ENCODE data around the gene CAPN5. TPM values are rescaled to one million over a fixed set of nuclear protein-coding genes. Genes with fewer than 3 reads are reported as not detected.
A peak's percentile ranks its signal among the peaks of the same experiment; 100 is the strongest.

CAPN5 gene
- total RNA-seq, 1 experiment from 2014 or later, result 4.8 TPM

GRCh38 chr11:77153276-77154185, 86.8 kb downstream of the CAPN5 start:
- DNase-seq, result no peak
- H3K27me3 ChIP-seq, result no peaks in the 10 kb centered on the region
- H3K4me3 ChIP-seq, result no peak overlapping the region
- peaks cover 40% of the 10 kb centered on the region for H3K4me1 ChIP-seq
- no peak overlapping the region for H3K27ac ChIP-seq
- H3K9me3 ChIP-seq (replicated peaks), result no peaks in the 10 kb centered on the region
- no peaks in the 10 kb centered on the region for H3K36me3 ChIP-seq

DNA sequence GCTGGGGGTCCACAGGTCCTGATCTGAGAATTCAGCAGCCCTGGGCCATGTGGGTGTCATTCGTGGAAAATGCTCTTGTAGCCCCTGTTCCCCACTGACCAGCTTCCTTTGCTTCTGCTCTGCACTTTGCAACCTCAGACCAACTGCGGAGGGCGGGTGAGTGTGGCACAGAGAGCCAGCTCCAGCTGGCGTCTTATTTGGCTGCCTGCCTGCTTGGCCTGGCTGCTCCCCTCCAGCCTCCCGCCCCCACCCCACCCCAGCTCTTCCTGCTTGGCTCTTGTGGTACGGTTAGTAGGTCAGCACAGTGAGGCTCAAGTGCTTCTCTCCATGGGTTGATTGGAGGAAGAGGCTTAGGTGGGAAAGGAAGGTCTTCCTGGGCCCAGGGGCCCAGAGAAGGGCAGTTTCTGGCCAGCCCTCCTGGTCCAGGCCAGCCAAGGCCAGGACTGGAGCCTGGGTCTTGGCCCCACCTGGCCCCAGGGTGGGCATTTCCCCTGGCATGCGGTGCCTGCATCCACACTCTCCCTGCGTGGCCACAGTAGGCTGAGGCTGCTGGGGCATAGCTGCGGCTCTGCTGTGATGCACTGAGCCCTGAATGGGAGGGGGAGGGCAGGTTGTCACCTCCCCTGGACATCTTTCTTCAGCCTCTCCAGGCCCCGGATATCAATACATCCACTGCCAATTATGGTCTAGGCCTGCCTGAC, 87.8 kb downstream of the CAPN5 start:
- no peaks in the 10 kb centered on the region for H3K36me3 ChIP-seq
- no peaks in the 10 kb centered on the region for H3K9me3 ChIP-seq (replicated peaks)
- no peak overlapping the region for H3K27ac ChIP-seq
- H3K4me1 ChIP-seq, result peaks cover 40% of the 10 kb centered on the region
- DNase-seq, result peak; percentile 51 to 58
- no peak overlapping the region for H3K4me3 ChIP-seq
- H3K27me3 ChIP-seq, result no peaks in the 10 kb centered on the region

GRCh38 chr11:77155082-77155475, 88.3 kb downstream of the CAPN5 start:
- Histone ChIP-seq H3K4me1 (peaks cover 40% of the 10 kb centered on the region), H3K27ac (no peak overlapping the region), H3K36me3 (no peaks in the 10 kb centered on the region), H3K27me3 (no peaks in the 10 kb centered on the region), H3K9me3 (replicated peaks) (no peaks in the 10 kb centered on the region), H3K4me3 (no peak overlapping the region)
- no peak for DNase-seq

DNA sequence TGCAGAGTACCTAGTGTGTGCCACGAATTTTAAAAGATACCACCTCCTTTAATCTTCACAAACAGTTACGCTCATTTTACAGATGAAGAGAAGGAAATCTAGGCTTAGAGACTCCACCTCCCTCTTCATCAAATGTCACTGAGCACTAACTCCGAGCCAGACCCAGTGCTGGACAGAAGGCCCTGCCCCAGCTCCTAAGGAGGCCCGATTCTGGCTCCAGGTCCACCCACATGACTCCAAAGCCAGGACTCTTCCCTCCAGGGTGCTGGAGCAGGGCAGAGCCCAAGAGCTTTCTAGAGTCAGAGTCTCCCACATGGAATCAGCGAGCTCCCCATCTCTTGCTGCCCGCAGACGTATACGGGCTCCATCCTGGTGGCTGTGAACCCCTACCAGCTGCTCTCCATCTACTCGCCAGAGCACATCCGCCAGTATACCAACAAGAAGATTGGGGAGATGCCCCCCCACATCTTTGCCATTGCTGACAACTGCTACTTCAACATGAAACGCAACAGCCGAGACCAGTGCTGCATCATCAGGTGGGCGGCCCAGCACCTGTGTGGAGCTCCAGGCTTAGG, 88.9 kb downstream of the CAPN5 start:
- DNase-seq, result no peak
- H3K4me3 ChIP-seq, result no peak overlapping the region
- H3K27ac ChIP-seq, result no peak overlapping the region
- H3K4me1 ChIP-seq, result peaks cover 40% of the 10 kb centered on the region
- H3K36me3 ChIP-seq, result no peaks in the 10 kb centered on the region
- no peaks in the 10 kb centered on the region for H3K27me3 ChIP-seq
- H3K9me3 ChIP-seq (replicated peaks), result no peaks in the 10 kb centered on the region

GRCh38 chr11:77156396-77157195, 89.8 kb downstream of the CAPN5 start:
- Histone ChIP-seq H3K36me3 (no peaks in the 10 kb centered on the region), H3K9me3 (replicated peaks) (no peaks in the 10 kb centered on the region), H3K27me3 (no peaks in the 10 kb centered on the region), H3K4me1 (peaks cover 32% of the 10 kb centered on the region), H3K4me3 (no peak overlapping the region), H3K27ac (no peak overlapping the region)
- DNase-seq, result no peak

DNA sequence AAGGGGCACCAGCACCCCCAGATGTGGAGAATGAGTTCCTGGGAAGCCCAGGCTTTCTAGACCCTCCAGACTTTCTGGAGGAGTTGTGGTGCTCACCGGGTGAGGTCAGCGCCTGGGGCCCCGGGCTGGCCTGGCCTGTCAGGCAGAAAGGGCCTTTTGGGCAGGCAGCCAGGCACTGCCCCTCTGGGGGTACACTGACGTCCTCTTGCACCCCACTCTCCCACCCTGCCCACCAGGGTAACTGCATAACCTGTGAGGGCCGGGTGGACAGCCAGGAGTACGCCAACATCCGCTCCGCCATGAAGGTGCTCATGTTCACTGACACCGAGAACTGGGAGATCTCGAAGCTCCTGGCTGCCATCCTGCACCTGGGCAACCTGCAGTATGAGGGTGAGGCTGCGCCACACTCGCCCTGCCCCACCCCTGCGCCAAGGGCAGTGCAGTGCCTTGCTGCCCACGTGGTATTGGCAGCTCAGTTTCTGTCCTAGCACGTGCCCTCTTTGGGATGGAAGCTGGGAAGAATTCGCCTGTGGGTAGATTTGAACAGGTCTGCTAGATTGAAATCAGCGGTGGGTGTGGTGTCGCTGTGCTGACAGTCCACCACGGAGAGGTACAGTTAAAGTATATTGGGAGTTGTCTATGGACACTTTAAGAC, 91.4 kb downstream of the CAPN5 start:
- H3K27me3 ChIP-seq, result no peaks in the 10 kb centered on the region
- no peaks in the 10 kb centered on the region for H3K36me3 ChIP-seq
- H3K9me3 ChIP-seq (replicated peaks), result no peaks in the 10 kb centered on the region
- H3K27ac ChIP-seq, result no peak overlapping the region
- peaks cover 16% of the 10 kb centered on the region for H3K4me1 ChIP-seq
- DNase-seq, result no peak
- H3K4me3 ChIP-seq, result no peak overlapping the region

- no peak for DNase-seq
- peaks cover 5% of the 10 kb centered on the region for H3K4me1 ChIP-seq
- no peaks in the 10 kb centered on the region for H3K36me3 ChIP-seq
- H3K27me3 ChIP-seq, result no peaks in the 10 kb centered on the region
- H3K27ac ChIP-seq, result no peak overlapping the region
- H3K9me3 ChIP-seq (replicated peaks), result no peaks in the 10 kb centered on the region
- no peak overlapping the region for H3K4me3 ChIP-seq
Observed at GRCh38 chr11:77159219-77159936, 92.6 kb downstream of the CAPN5 start.

DNA sequence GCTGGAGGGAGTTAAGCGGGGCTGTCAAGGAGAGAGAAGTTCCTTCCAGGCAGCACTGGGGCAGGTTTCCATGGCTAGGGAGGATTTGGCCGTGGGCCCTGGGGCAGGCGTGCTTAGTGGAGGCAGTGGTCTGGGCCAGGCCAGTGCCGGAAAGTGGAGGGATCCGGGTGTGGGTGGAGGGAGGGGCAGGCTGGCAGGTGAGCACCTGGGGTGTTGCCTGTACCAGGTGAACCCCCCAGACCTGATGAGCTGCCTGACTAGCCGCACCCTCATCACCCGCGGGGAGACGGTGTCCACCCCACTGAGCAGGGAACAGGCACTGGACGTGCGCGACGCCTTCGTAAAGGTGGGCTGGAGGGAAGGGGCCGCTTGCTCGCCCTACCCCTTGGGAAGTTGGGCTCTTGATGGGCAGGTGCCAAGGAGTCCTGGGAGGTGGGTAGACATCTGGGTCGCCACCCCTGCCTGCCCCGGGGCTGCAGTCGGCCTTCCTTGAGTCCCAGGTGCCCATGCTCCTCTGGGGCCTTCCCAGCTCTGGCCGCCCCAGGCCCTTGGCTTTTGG, 93.2 kb downstream of the CAPN5 start:
- Histone ChIP-seq H3K27me3 (no peaks in the 10 kb centered on the region), H3K9me3 (replicated peaks) (no peaks in the 10 kb centered on the region), H3K4me3 (no peak overlapping the region), H3K36me3 (no peaks in the 10 kb centered on the region), H3K4me1 (no peaks in the 10 kb centered on the region), H3K27ac (no peak overlapping the region)
- no peak for DNase-seq

DNA sequence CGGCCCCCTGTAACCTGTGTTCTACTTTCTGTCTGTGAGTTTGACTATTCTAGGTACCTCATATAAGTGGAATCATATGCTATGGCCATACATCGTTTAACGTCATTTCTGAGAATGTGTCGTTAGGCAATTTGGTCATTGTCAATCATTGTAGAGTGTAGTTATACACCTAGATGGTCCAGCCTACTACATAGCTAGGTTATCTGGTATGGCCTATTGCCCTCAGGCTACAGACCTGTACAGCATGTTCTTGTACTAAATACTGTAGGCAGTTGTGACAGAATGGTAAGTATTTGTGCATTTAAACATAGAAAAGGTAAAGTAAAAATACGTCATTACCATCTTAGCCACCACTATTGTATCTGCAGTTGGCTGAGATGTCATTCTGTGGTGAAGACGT, 96.5 kb downstream of the CAPN5 start:
- no peaks in the 10 kb centered on the region for H3K27me3 ChIP-seq
- H3K9me3 ChIP-seq (replicated peaks), result no peaks in the 10 kb centered on the region
- no peak overlapping the region for H3K4me3 ChIP-seq
- no peak overlapping the region for H3K27ac ChIP-seq
- H3K36me3 ChIP-seq, result no peaks in the 10 kb centered on the region
- no peak for DNase-seq
- no peaks in the 10 kb centered on the region for H3K4me1 ChIP-seq

DNA sequence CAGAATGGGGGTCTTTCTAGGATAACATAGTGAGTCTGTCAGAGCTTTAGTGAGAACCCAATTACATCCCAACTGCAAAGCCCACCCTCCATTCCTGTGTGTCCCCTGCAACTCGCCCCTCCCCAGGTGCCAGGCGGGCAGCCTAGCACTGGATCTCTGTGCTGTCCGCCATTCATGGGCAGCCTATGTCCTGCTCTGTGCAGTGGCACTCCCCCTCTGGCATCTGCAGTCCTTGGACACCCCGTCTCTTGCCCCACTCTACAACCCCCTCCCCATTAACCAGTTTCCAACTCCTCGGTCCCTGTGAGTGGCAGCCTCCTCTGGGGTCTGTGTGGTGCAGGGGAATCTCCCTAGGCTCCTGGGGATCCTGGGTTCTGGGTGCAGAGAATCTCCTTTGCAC, 98.3 kb downstream of the CAPN5 start:
- Histone ChIP-seq H3K27ac (no peak overlapping the region), H3K4me1 (peaks cover 3% of the 10 kb centered on the region), H3K4me3 (no peak overlapping the region), H3K36me3 (no peaks in the 10 kb centered on the region), H3K27me3 (no peaks in the 10 kb centered on the region), H3K9me3 (replicated peaks) (no peaks in the 10 kb centered on the region)
- no peak for DNase-seq

DNA sequence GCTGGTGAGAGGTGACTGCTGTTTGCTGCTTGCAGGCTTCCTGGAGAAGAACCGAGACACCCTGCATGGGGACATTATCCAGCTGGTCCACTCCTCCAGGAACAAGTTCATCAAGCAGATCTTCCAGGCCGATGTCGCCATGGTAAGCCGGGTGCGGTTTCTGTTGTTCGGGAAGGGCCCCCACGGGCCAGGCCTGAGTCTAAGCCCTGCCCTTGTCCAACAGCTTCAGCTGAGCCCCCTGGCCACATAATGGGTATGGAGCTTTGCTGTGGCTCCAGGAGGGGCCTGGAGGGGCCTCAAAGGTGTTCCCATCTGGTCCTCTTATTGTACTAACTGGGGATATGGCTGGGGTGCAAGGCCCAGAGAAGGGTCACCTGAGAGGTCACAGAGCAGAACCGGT, 99.2 kb downstream of the CAPN5 start:
- no peaks in the 10 kb centered on the region for H3K27me3 ChIP-seq
- no peak overlapping the region for H3K4me3 ChIP-seq
- H3K27ac ChIP-seq, result no peak overlapping the region
- H3K9me3 ChIP-seq (replicated peaks), result no peaks in the 10 kb centered on the region
- H3K4me1 ChIP-seq, result peaks cover 13% of the 10 kb centered on the region
- DNase-seq, result no peak
- no peaks in the 10 kb centered on the region for H3K36me3 ChIP-seq

GRCh38 chr11:77167111-77167626, 100.4 kb downstream of the CAPN5 start:
- no peak for DNase-seq
- Histone ChIP-seq H3K27ac (no peak overlapping the region), H3K4me1 (peaks cover 21% of the 10 kb centered on the region), H3K4me3 (no peak overlapping the region), H3K9me3 (replicated peaks) (no peaks in the 10 kb centered on the region), H3K36me3 (no peaks in the 10 kb centered on the region), H3K27me3 (no peaks in the 10 kb centered on the region)

- DNase-seq, result no peak
Observed at GRCh38 chr11:77167791-77168190, 101.0 kb downstream of the CAPN5 start.

More at GRCh38 chr11:77167791-77168190, 101.0 kb downstream of the CAPN5 start:
- H3K27ac ChIP-seq, result no peak overlapping the region
- H3K4me3 ChIP-seq, result no peak overlapping the region
- H3K27me3 ChIP-seq, result no peaks in the 10 kb centered on the region
- H3K36me3 ChIP-seq, result no peaks in the 10 kb centered on the region
- no peaks in the 10 kb centered on the region for H3K9me3 ChIP-seq (replicated peaks)
- H3K4me1 ChIP-seq, result peaks cover 22% of the 10 kb centered on the region
